ENCODE data around the gene IAH1.

Gene IAH1

GRCh38 chr2:9474361-9475057 lies at the start of gene IAH1:
Gene IAH1 (plus strand): TSS chr2:9474551. CDS start chr2:9474567, 16 bp downstream.
- DNase-seq (ENCODE audit: low read depth): peak; percentile 68

GRCh38 chr2:9428965-9429577 lies 45.3 kb upstream of the IAH1 start:
- DNase-seq (ENCODE audit: low read depth): no peak

- no peak for DNase-seq (ENCODE audit: low read depth)
Observed at GRCh38 chr2:9430316-9431293, 43.7 kb upstream of the IAH1 start.

- DNase-seq (ENCODE audit: low read depth): no peak
Observed at GRCh38 chr2:9434489-9434888, 39.9 kb upstream of the IAH1 start.

GRCh38 chr2:9439536-9439935 lies 34.8 kb upstream of the IAH1 start:
- no peak for DNase-seq (ENCODE audit: low read depth)

GRCh38 chr2:9440058-9440727 lies 34.2 kb upstream of the IAH1 start:
- DNase-seq (ENCODE audit: low read depth): no peak

- DNase-seq (ENCODE audit: low read depth): no peak
Observed at GRCh38 chr2:9441556-9441955, 32.8 kb upstream of the IAH1 start.

- DNase-seq (ENCODE audit: low read depth): no peak
Observed at GRCh38 chr2:9443526-9443925, 30.8 kb upstream of the IAH1 start.

- no peak for DNase-seq (ENCODE audit: low read depth)
Observed at GRCh38 chr2:9445089-9445488, 29.3 kb upstream of the IAH1 start.

GRCh38 chr2:9451231-9451630 lies 23.1 kb upstream of the IAH1 start:
- DNase-seq (ENCODE audit: low read depth): no peak

- DNase-seq (ENCODE audit: low read depth): no peak
Observed at GRCh38 chr2:9460441-9461017, 13.8 kb upstream of the IAH1 start.

GRCh38 chr2:9461079-9461478 lies 13.3 kb upstream of the IAH1 start:
- no peak for DNase-seq (ENCODE audit: low read depth)

- no peak for DNase-seq (ENCODE audit: low read depth)
Observed at GRCh38 chr2:9462313-9462712, 12.0 kb upstream of the IAH1 start.

GRCh38 chr2:9462886-9463697 lies 11.3 kb upstream of the IAH1 start:
- no peak for DNase-seq (ENCODE audit: low read depth)

GRCh38 chr2:9463698-9464034 lies 10.7 kb upstream of the IAH1 start:
- DNase-seq (ENCODE audit: low read depth): no peak

GRCh38 chr2:9465170-9465569 lies 9.2 kb upstream of the IAH1 start:
- DNase-seq (ENCODE audit: low read depth): no peak

- no peak for DNase-seq (ENCODE audit: low read depth)
Observed at GRCh38 chr2:9466147-9466683, 8.1 kb upstream of the IAH1 start.

GRCh38 chr2:9467687-9468086 lies 6.7 kb upstream of the IAH1 start:
- DNase-seq (ENCODE audit: low read depth): no peak

- no peak for DNase-seq (ENCODE audit: low read depth)
Observed at GRCh38 chr2:9471206-9471605, 3.1 kb upstream of the IAH1 start.

GRCh38 chr2:9472511-9472910 lies 1.8 kb upstream of the IAH1 start:
- no peak for DNase-seq (ENCODE audit: low read depth)
